HG02973 (cell line): Measurements from ENCODE around the gene ABHD8.

ENCODE experiments used
- ATAC-seq: cut with Tn5 transposase; IDR thresholded peaks from one replicate; pipeline ENCODE4 v1.9.1; 2021; ENCODE audit warnings: moderate library complexity; ENCODE audit not compliant: unreplicated experiment

Gene ABHD8

GRCh38 chr19:17334414-17335409 lies 31.5 kb upstream of the ABHD8 start, which contains the start of gene ANO8:
Gene ANO8, minus strand, starts transcription at chr19:17334855. Its CDS starts 185 bp downstream, at chr19:17334670.
- ATAC-seq, result peak; percentile 39

GRCh38 chr19:17333611-17334413 lies 30.6 kb upstream of the ABHD8 start:
- no peak for ATAC-seq

- ATAC-seq, result no peak
Measured at GRCh38 chr19:17332677-17333581, 29.7 kb upstream of the ABHD8 start.

GRCh38 chr19:17332360-17332676 lies 29.1 kb upstream of the ABHD8 start:
- ATAC-seq, result no peak

- no peak for ATAC-seq
Measured at GRCh38 chr19:17331045-17331558, 27.9 kb upstream of the ABHD8 start.

- no peak for ATAC-seq
Measured at GRCh38 chr19:17330262-17331044, 27.2 kb upstream of the ABHD8 start.

- no peak for ATAC-seq
Measured at GRCh38 chr19:17329366-17330261, 26.4 kb upstream of the ABHD8 start.

- no peak for ATAC-seq
Measured at GRCh38 chr19:17328517-17329365, 25.5 kb upstream of the ABHD8 start.

- ATAC-seq, result no peak
Measured at GRCh38 chr19:17327654-17328516, 24.7 kb upstream of the ABHD8 start.

- ATAC-seq, result no peak
Measured at GRCh38 chr19:17327068-17327653, 23.9 kb upstream of the ABHD8 start.

- no peak for ATAC-seq
Measured at GRCh38 chr19:17326595-17326966, 23.4 kb upstream of the ABHD8 start.

- no peak for ATAC-seq
Measured at GRCh38 chr19:17325881-17326594, 22.8 kb upstream of the ABHD8 start.

GRCh38 chr19:17325133-17325532 lies 21.9 kb upstream of the ABHD8 start:
- ATAC-seq, result no peak

- no peak for ATAC-seq
Measured at GRCh38 chr19:17324357-17325114, 21.3 kb upstream of the ABHD8 start.

- ATAC-seq, result no peak
Measured at GRCh38 chr19:17323964-17324332, 20.7 kb upstream of the ABHD8 start.
